ENCODE results near the gene IFNA8. TPM values are rescaled to one million over a fixed set of nuclear protein-coding genes. Genes with fewer than 3 reads are reported as not detected.

IFNA8 gene
- total RNA-seq, 1 experiment from 2014 or later = not detected

Other genes starting within 250 kb of the IFNA8 start
- gene IFNA21, start 242.5 kb upstream of the IFNA8 start, total RNA-seq (2014; rRNA removed; shearing (Covaris generic); ENCODE audit: low replicate concordance) = not detected in 2 replicates
- gene IFNA4, start 221.5 kb upstream of the IFNA8 start, total RNA-seq (2014; rRNA removed; shearing (Covaris generic); ENCODE audit: low replicate concordance) = not detected in 2 replicates
- gene IFNA7, start 206.9 kb upstream of the IFNA8 start, total RNA-seq (2014; rRNA removed; shearing (Covaris generic); ENCODE audit: low replicate concordance) = not detected in 2 replicates
- gene IFNA10, start 202.0 kb upstream of the IFNA8 start, total RNA-seq (2014; rRNA removed; shearing (Covaris generic); ENCODE audit: low replicate concordance) = not detected in 2 replicates
- not detected in 2 replicates for gene IFNA16, start 191.8 kb upstream of the IFNA8 start, total RNA-seq (2014; rRNA removed; shearing (Covaris generic); ENCODE audit: low replicate concordance)
- gene IFNA17, start 180.9 kb upstream of the IFNA8 start, total RNA-seq (2014; rRNA removed; shearing (Covaris generic); ENCODE audit: low replicate concordance) = not detected in 2 replicates
- gene IFNA14, start 169.1 kb upstream of the IFNA8 start, total RNA-seq (2014; rRNA removed; shearing (Covaris generic); ENCODE audit: low replicate concordance) = not detected in 2 replicates
- not detected in 2 replicates for gene IFNA5, start 103.8 kb upstream of the IFNA8 start, total RNA-seq (2014; rRNA removed; shearing (Covaris generic); ENCODE audit: low replicate concordance)
- 14.0 and 21.2 TPM in 2 replicates for gene KLHL9, start 73.7 kb upstream of the IFNA8 start, total RNA-seq (2014; rRNA removed; shearing (Covaris generic); ENCODE audit: low replicate concordance)
- not detected in 2 replicates for gene IFNA6, start 58.2 kb upstream of the IFNA8 start, total RNA-seq (2014; rRNA removed; shearing (Covaris generic); ENCODE audit: low replicate concordance)
- not detected in 2 replicates for gene IFNA13, start 41.1 kb upstream of the IFNA8 start, total RNA-seq (2014; rRNA removed; shearing (Covaris generic); ENCODE audit: low replicate concordance)
- gene IFNA2, start 23.7 kb upstream of the IFNA8 start, total RNA-seq (2014; rRNA removed; shearing (Covaris generic); ENCODE audit: low replicate concordance) = not detected in 2 replicates
- not detected in 2 replicates for gene IFNA1, start 31.3 kb downstream of the IFNA8 start, total RNA-seq (2014; rRNA removed; shearing (Covaris generic); ENCODE audit: low replicate concordance)
- not detected in 2 replicates for gene IFNE, start 73.2 kb downstream of the IFNA8 start, total RNA-seq (2014; rRNA removed; shearing (Covaris generic); ENCODE audit: low replicate concordance)

Measured in Karpas-422 (cell line).